Measurements from ENCODE around the gene ALDH3B2. TPM values are rescaled to one million over a fixed set of nuclear protein-coding genes. Genes with fewer than 3 reads are reported as not detected.
"Not testable (repeated sequence)": the region's sequence is repeated elsewhere in the genome, so short reads cannot be mapped to it uniquely, and the experiment has no call there.

ALDH3B2 gene
- total RNA-seq, 2 experiments from 2014 or later: not detected

- no peaks in the 10 kb centered on the region for H3K9me3 Mint-ChIP-seq
- POLR2A ChIA-PET: interaction anchor here (0.5 kb wide), 1 partner anchor 397 kb away, joined by 3 read pairs; no protein-coding TSS in a partner anchor
- CTCF ChIA-PET: no interaction called here
Observed at GRCh38 chr11:67705264-67705663, 30.8 kb upstream of the ALDH3B2 start.

GRCh38 chr11:67704524-67704923 lies 30.1 kb upstream of the ALDH3B2 start:
- Mint-ChIP-seq H3K4me1 (ENCODE audit: low read depth) (no peaks in the 10 kb centered on the region), H3K4me3 (no peak overlapping the region), H3K27ac (no peak overlapping the region), H3K9me3 (no peaks in the 10 kb centered on the region), H3K36me3 (ENCODE audit: low read depth) (no peaks in the 10 kb centered on the region), H3K27me3 (peaks cover 3% of the 10 kb centered on the region)
- ATAC-seq (no peak), DNase-seq (no peak)
- intact Hi-C loops (cut with micrococcal nuclease): no loop called here
- POLR2A ChIA-PET: interaction anchor here (0.5 kb wide), 1 partner anchor 398 kb away, joined by 3 read pairs; no protein-coding TSS in a partner anchor
- TF ChIP-seq CTCF (IDR thresholded peaks at IDR 0.05): no peak
- CTCF ChIA-PET: no interaction called here

More at GRCh38 chr11:67705264-67705663, 30.8 kb upstream of the ALDH3B2 start:
- intact Hi-C loops (cut with micrococcal nuclease): no loop called here
- ATAC-seq (no peak), DNase-seq (no peak)
- Mint-ChIP-seq H3K4me3 (no peak overlapping the region), H3K27me3 (peaks cover 3% of the 10 kb centered on the region), H3K36me3 (ENCODE audit: low read depth) (no peaks in the 10 kb centered on the region), H3K4me1 (ENCODE audit: low read depth) (no peaks in the 10 kb centered on the region), H3K27ac (no peak overlapping the region)
- TF ChIP-seq CTCF (IDR thresholded peaks at IDR 0.05): no peak

GRCh38 chr11:67703709-67704108 lies 29.3 kb upstream of the ALDH3B2 start:
- CTCF ChIA-PET; DNase-seq; ATAC-seq; intact Hi-C loops (cut with micrococcal nuclease); H3K4me3 Mint-ChIP-seq; H3K36me3 Mint-ChIP-seq (ENCODE audit: low read depth); H3K9me3 Mint-ChIP-seq; H3K4me1 Mint-ChIP-seq (ENCODE audit: low read depth); POLR2A ChIA-PET; H3K27me3 Mint-ChIP-seq; H3K27ac Mint-ChIP-seq: not testable (repeated sequence)

GRCh38 chr11:67700548-67701262 lies 26.3 kb upstream of the ALDH3B2 start:
- H3K27ac Mint-ChIP-seq: no peak overlapping the region
- ATAC-seq: no peak

GRCh38 chr11:67700141-67700540 lies 25.7 kb upstream of the ALDH3B2 start:
- Mint-ChIP-seq H3K4me3 (no peak overlapping the region), H3K4me1 (ENCODE audit: low read depth) (no peaks in the 10 kb centered on the region), H3K27me3 (peaks cover 3% of the 10 kb centered on the region), H3K9me3 (no peaks in the 10 kb centered on the region), H3K36me3 (ENCODE audit: low read depth) (no peaks in the 10 kb centered on the region), H3K27ac (no peak overlapping the region)
- intact Hi-C loops (cut with micrococcal nuclease): no loop called here
- POLR2A ChIA-PET: no interaction called here
- no peak for DNase-seq
- CTCF ChIA-PET: interaction anchor here (1.2 to 2.0 kb wide), 2 partner anchors 8 to 70 kb away, joined by 3 to 4 read pairs; no protein-coding TSS in a partner anchor
- no peak for ATAC-seq
- TF ChIP-seq CTCF (IDR thresholded peaks at IDR 0.05): no peak

More at GRCh38 chr11:67700548-67701262, 26.3 kb upstream of the ALDH3B2 start:
- DNase-seq: no peak
- peaks cover 3% of the 10 kb centered on the region for H3K27me3 Mint-ChIP-seq
- TF ChIP-seq CTCF (IDR thresholded peaks at IDR 0.05): no peak
- no peaks in the 10 kb centered on the region for H3K9me3 Mint-ChIP-seq
- H3K36me3 Mint-ChIP-seq (ENCODE audit: low read depth): no peaks in the 10 kb centered on the region
- intact Hi-C loops (cut with micrococcal nuclease): no loop called here
- no peak overlapping the region for H3K4me3 Mint-ChIP-seq
- ChIA-PET POLR2A (interaction anchor here (1.4 kb wide), 1 partner anchor 70 kb away, joined by 4 read pairs; no protein-coding TSS in a partner anchor), CTCF (interaction anchor here (1.2 to 2.0 kb wide), 2 partner anchors 9 to 70 kb away, joined by 3 to 4 read pairs; no protein-coding TSS in a partner anchor)
- H3K4me1 Mint-ChIP-seq (ENCODE audit: low read depth): no peaks in the 10 kb centered on the region
